DMS153 treated with DMSO at 0.1 percent for 48 hours (cell line): Measurements from ENCODE around the gene ZFP91.
"Not testable (repeated sequence)": the region's sequence is repeated elsewhere in the genome, so short reads cannot be mapped to it uniquely, and the experiment has no call there.

Experiments used
- DNase-seq: peaks from one replicate; lab custom pipeline; 2025; ENCODE audit not compliant: unreplicated experiment; lab: John Stamatoyannopoulos, UW

Gene ZFP91

GRCh38 chr11:58578635-58579191 is at the start of gene ZFP91:
Gene ZFP91 (plus strand): TSS chr11:58579063. CDS start chr11:58579282, 219 bp downstream.
- peak; percentile 95 for DNase-seq

- DNase-seq = no peak
These were observed 48.6 kb upstream of the ZFP91 start for GRCh38 chr11:58530236-58530635.

- no peak for DNase-seq
These were observed 47.0 kb upstream of the ZFP91 start for GRCh38 chr11:58531865-58532341.

GRCh38 chr11:58546841-58547240 is 32.0 kb upstream of the ZFP91 start:
- DNase-seq = no peak

GRCh38 chr11:58549644-58550043 is 29.2 kb upstream of the ZFP91 start:
- no peak for DNase-seq

- DNase-seq = no peak
These were observed 18.0 kb upstream of the ZFP91 start for GRCh38 chr11:58560842-58561241.

- no peak for DNase-seq
These were observed 17.3 kb upstream of the ZFP91 start for GRCh38 chr11:58561394-58562098.

GRCh38 chr11:58562375-58562800 is 16.5 kb upstream of the ZFP91 start:
- no peak for DNase-seq

GRCh38 chr11:58564231-58564630 is 14.6 kb upstream of the ZFP91 start:
- no peak for DNase-seq

GRCh38 chr11:58567889-58568512 is 10.9 kb upstream of the ZFP91 start:
- no peak for DNase-seq

- not testable (repeated sequence) for DNase-seq
These were observed 6.0 kb upstream of the ZFP91 start for GRCh38 chr11:58572906-58573305.

GRCh38 chr11:58573451-58574104 is 5.3 kb upstream of the ZFP91 start:
- DNase-seq = peak; percentile 4

- DNase-seq = no peak
These were observed 4.0 kb upstream of the ZFP91 start for GRCh38 chr11:58574881-58575280.

- DNase-seq = no peak
These were observed 3.4 kb upstream of the ZFP91 start, which contains the start of gene LPXN for GRCh38 chr11:58575377-58576020. Gene LPXN (minus strand): TSS chr11:58575856. CDS start chr11:58575772, 84 bp downstream.

- no peak for DNase-seq
These were observed 1.9 kb upstream of the ZFP91 start for GRCh38 chr11:58576887-58577471.

GRCh38 chr11:58577555-58578135 is 1.2 kb upstream of the ZFP91 start:
- DNase-seq = no peak

- peak; percentile 99 for DNase-seq
These were observed 678 bp upstream of the ZFP91 start for GRCh38 chr11:58578136-58578634.

- peak; percentile 82 for DNase-seq
These were observed 598 bp downstream of the ZFP91 start for GRCh38 chr11:58579192-58580129.

- no peak for DNase-seq
These were observed 1.4 kb downstream of the ZFP91 start for GRCh38 chr11:58580311-58580710.
